Peyer's patch (tissue), 4 donors: ENCODE measurements around the gene EYS. TPM values are rescaled to one million over a fixed set of nuclear protein-coding genes. Genes with fewer than 3 reads are reported as not detected.

Experiments
- DNase-seq, 3 donors: peaks; one replicate each; pipeline ENCODE4 v3.0.0-alpha.2; 2017 to 2019
- H3K27ac ChIP-seq, 4 donors: fragments of 200-600 bp; sonication (generic); one replicate each; pipeline ENCODE4 v1.5.1; 2016 to 2019
- H3K27me3 ChIP-seq, 2 donors: fragments of 200-600 bp; sonication (generic); one replicate each; pipeline ENCODE4 v1.5.1; 2019
- H3K36me3 ChIP-seq, 3 donors: fragments of 200-600 bp; sonication (generic); one replicate each; pipeline ENCODE4 v1.5.1; 2016 to 2019
- H3K4me1 ChIP-seq, 4 donors: fragments of 200-600 bp; sonication (generic); one replicate each; pipeline ENCODE4 v1.5.1; 2016 to 2019
- H3K4me3 ChIP-seq, 4 donors: fragments of 200-600 bp; sonication (generic); 1 replicate in 3 of 4; 2 replicates in 1 of 4; pipeline ENCODE4 v1.5.1; 2016 to 2019; ENCODE audit warnings: mild to moderate bottlenecking in 1 of 4
- H3K9me3 ChIP-seq, 4 donors: fragments of 200-600 bp; sonication (generic); one replicate each; pipeline ENCODE4 v1.5.1; 2016 to 2019; ENCODE audit warnings: mild to moderate bottlenecking in 1 of 4
- POLR2A ChIP-seq, 2 donors: fragments of 450-650 bp; IDR thresholded peaks; one replicate each; pipeline ENCODE4 v1.5.1; 2017; ENCODE audit warnings: antibody characterized with exemption in 2 of 2, mild to moderate bottlenecking in 2 of 2, moderate library complexity in 2 of 2
- total RNA-seq, 4 donors: library from RNA; depleted of rRNA; stranded (reverse); fragments of >200 nt; gene quantifications; one replicate each; pipeline ENCODE4 v1.1.0, GENCODE V29; 2016
- TF ChIP-seq, protein P1 (sequence below), 6 experiments: fragments of 450-650 bp in 4 of 6; fragments of 200-600 bp in 2 of 6; sonication (generic) in 1 of 6; IDR thresholded peaks; one replicate each; pipeline ENCODE4 v1.5.1; 2017 to 2019; ENCODE audit warnings: antibody characterized with exemption in 6 of 6, mild to moderate bottlenecking in 3 of 6, moderate library complexity in 1 of 6

The EYS gene
- total RNA-seq, 4 donors from 2014 or later: 0.13 to 1.5 (median 0.35) TPM; not detected in 1

DNA sequence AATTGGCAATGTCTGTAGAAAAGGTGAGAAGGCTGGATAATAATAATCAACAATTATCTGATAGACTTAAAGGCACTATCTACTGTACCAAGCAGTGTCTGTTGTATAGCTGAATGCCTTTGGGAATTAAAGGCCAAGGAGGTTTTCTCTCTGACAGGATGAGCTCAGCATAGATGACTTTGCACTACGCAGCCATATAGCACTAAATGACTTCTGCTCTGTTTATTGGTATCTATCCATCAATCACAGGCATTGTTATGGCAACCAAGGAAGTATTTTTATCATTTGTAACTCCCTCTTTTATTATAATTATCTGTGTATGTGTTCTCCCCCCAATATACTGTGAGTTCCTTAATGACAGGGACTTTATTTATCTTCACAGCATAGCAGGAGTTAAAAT lies 1417.1 kb downstream of the EYS start:
- Histone ChIP-seq H3K4me1 (no peaks in the 10 kb centered on the region), H3K9me3 (no peaks in the 10 kb centered on the region), H3K36me3 (no peaks in the 10 kb centered on the region), H3K27ac (no peak overlapping the region), H3K4me3 (no peak overlapping the region), H3K27me3 (no peaks in the 10 kb centered on the region)
- no peak for TF ChIP-seq POLR2A (IDR thresholded peaks at IDR 0.05)
- TF ChIP-seq, protein P1, sequence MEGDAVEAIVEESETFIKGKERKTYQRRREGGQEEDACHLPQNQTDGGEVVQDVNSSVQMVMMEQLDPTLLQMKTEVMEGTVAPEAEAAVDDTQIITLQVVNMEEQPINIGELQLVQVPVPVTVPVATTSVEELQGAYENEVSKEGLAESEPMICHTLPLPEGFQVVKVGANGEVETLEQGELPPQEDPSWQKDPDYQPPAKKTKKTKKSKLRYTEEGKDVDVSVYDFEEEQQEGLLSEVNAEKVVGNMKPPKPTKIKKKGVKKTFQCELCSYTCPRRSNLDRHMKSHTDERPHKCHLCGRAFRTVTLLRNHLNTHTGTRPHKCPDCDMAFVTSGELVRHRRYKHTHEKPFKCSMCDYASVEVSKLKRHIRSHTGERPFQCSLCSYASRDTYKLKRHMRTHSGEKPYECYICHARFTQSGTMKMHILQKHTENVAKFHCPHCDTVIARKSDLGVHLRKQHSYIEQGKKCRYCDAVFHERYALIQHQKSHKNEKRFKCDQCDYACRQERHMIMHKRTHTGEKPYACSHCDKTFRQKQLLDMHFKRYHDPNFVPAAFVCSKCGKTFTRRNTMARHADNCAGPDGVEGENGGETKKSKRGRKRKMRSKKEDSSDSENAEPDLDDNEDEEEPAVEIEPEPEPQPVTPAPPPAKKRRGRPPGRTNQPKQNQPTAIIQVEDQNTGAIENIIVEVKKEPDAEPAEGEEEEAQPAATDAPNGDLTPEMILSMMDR (IDR thresholded peaks at IDR 0.05): no peak
- DNase-seq: no peak

DNA sequence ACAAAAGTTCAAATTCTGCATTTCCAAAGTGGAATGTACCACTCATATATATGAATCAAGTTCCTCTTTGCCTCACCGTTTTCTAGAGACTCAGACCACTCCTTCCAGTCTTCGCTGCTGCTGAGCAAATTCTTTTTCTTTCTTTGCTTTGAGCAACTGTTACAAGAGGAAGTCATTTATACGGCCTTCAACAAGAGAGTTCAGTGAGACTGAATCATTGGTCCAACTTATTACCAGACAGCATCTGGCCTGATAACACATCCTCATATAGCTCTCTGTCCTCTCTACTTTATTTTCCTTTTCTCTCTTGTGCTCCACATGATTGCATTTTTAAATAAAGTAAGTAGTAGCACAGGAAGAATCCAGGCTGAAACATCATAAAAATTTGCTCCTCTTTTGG lies 1418.7 kb downstream of the EYS start:
- no peak for DNase-seq

DNA sequence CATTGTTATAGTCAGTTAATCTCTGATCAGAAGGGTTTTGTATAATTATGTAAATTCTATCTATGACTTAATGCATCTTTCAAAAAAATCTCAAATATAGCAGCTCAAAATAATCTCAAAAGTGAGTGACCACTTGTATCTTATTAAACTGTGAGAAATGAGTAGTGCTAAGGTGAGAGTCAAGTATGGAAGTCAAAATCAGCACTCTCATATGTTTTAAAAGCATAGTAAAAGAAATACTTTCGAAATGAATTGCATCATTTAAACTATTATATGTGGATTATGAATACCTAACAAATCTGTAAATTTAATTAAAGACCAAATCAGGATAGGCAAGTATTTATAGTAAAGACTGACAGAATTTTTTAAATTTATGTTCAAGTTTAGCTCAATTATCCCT lies 1425.9 kb downstream of the EYS start:
- DNase-seq: no peak
- H3K36me3 ChIP-seq: no peaks in the 10 kb centered on the region
- no peak overlapping the region for H3K4me3 ChIP-seq
- H3K27me3 ChIP-seq: no peaks in the 10 kb centered on the region
- TF ChIP-seq POLR2A (IDR thresholded peaks at IDR 0.05): no peak
- TF ChIP-seq, protein P1 (IDR thresholded peaks at IDR 0.05): no peak
- no peaks in the 10 kb centered on the region for H3K4me1 ChIP-seq
- no peak overlapping the region for H3K27ac ChIP-seq
- no peaks in the 10 kb centered on the region for H3K9me3 ChIP-seq

More for the DNA sequence above, 1418.7 kb downstream of the EYS start:
- no peaks in the 10 kb centered on the region for H3K36me3 ChIP-seq
- no peaks in the 10 kb centered on the region for H3K27me3 ChIP-seq
- no peaks in the 10 kb centered on the region for H3K4me1 ChIP-seq
- no peak overlapping the region for H3K4me3 ChIP-seq
- no peaks in the 10 kb centered on the region for H3K9me3 ChIP-seq
- no peak overlapping the region for H3K27ac ChIP-seq
- TF ChIP-seq, protein P1 (IDR thresholded peaks at IDR 0.05): no peak
- no peak for TF ChIP-seq POLR2A (IDR thresholded peaks at IDR 0.05)

DNA sequence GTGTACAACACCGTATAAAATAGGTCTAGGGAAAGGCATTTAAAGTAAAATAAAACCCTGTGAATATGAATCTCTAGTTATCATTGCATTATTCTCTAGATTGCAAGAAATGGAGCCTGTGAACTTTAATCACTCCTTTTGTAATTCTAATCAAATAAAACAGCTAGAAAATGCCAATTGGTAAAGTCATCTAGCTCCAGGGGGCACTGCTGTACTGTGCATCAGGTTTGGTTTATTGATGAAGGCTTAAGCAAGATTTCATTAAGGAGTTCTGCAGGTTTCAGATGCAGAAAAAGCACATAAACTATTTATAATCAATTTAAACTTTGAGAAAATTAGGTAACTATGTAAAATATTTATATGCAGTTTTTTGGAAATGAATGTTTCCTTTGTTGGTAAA lies 1426.5 kb downstream of the EYS start:
- Histone ChIP-seq H3K4me3 (no peak overlapping the region), H3K27ac (no peak overlapping the region), H3K4me1 (no peaks in the 10 kb centered on the region), H3K36me3 (no peaks in the 10 kb centered on the region), H3K27me3 (no peaks in the 10 kb centered on the region), H3K9me3 (no peaks in the 10 kb centered on the region)
- TF ChIP-seq, protein P1 (IDR thresholded peaks at IDR 0.05): peak in 4 of 6 experiments; percentile 29 to 88 (median 72)
- TF ChIP-seq POLR2A (IDR thresholded peaks at IDR 0.05): no peak
- DNase-seq: peak in 1 of 3 donors; percentile 63

DNA sequence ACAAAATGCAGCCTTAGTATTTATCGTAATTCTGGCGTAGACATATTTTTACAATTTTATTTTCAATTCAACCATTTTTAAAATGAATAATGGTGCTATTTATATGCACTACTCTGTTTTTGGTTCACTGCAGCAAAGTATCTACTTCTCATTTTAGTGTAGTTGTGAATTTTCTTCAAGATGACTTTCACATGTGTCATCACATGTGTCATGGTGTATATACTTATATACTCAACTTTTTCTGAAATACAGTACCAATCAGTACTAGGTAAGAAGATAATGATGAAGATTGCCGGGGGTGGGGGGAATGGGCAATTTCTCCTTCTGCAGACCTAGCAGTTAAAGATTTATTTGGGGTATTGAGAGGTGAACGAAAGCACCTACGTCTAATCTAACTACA lies 1436.9 kb downstream of the EYS start:
- Histone ChIP-seq H3K27ac (no peak overlapping the region), H3K4me3 (no peak overlapping the region), H3K4me1 (no peaks in the 10 kb centered on the region), H3K36me3 (no peaks in the 10 kb centered on the region), H3K27me3 (no peaks in the 10 kb centered on the region), H3K9me3 (no peaks in the 10 kb centered on the region)
- no peak for DNase-seq
- TF ChIP-seq POLR2A (IDR thresholded peaks at IDR 0.05): no peak

DNA sequence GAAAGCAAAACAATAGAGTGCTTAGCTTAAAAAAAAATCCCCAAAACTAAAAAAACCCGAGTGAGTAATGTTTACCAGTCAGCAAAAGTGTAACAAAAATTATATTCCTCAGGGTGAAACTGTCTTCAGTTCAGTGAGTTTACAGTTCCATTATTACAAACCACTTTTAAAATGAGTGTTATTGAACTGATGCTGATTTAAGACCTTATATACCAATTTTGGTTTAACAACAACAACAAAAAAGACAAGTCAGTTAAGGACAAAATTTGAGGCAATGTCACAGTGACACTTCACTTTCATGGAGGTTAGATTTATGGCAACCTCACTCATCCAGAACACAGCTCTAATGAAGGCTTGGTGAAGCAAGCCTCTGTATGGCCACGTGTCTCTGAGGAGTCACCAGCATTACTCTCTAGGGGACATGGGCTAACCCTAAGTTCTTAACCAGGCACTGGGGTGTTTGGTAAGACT lies 1440.6 kb downstream of the EYS start:
- H3K27ac ChIP-seq: no peak overlapping the region
- H3K36me3 ChIP-seq: no peaks in the 10 kb centered on the region
- H3K4me3 ChIP-seq: no peak overlapping the region
- TF ChIP-seq, protein P1 (IDR thresholded peaks at IDR 0.05): no peak
- no peak for TF ChIP-seq POLR2A (IDR thresholded peaks at IDR 0.05)
- no peak for DNase-seq
- no peaks in the 10 kb centered on the region for H3K4me1 ChIP-seq
- H3K9me3 ChIP-seq: no peaks in the 10 kb centered on the region
- H3K27me3 ChIP-seq: no peaks in the 10 kb centered on the region
